Gastrocnemius medialis (tissue), 4 donors: ENCODE data around the gene LRMDA.

Source experiments
- CTCF ChIP-seq, 5 experiments: fragments of 450-650 bp in 3 of 5; fragments of 200-600 bp in 2 of 5; sonication (generic) in 2 of 5; IDR thresholded peaks in 4 of 5; conservative IDR thresholded peaks in 1 of 5; 1 replicate in 4 of 5; 2 replicates in 1 of 5; pipeline ENCODE4 v1.5.1; 2016 to 2019; ENCODE audit warnings: antibody characterized with exemption in 5 of 5, mild to moderate bottlenecking in 3 of 5, moderate library complexity in 3 of 5
- POLR2A ChIP-seq, 2 donors: fragments of 450-650 bp; IDR thresholded peaks; one replicate each; pipeline ENCODE4 v1.6.1; 2017; ENCODE audit warnings: antibody characterized with exemption in 2 of 2, mild to moderate bottlenecking in 2 of 2, moderate library complexity in 2 of 2

GRCh38 chr10:76352300-76352699, 920.9 kb downstream of the LRMDA start:
- no peak for TF ChIP-seq CTCF (IDR thresholded peaks at IDR 0.05 in 4 of 5, conservative IDR thresholded peaks at IDR 0.05 in 1 of 5)
- TF ChIP-seq POLR2A (IDR thresholded peaks at IDR 0.05): no peak
